Activated T-cell treated with anti-CD3 and anti-CD28 coated beads, Interleukin-2, amount 50 U/mL, for 24 hours (primary cell): ENCODE data around the gene RHOU.

Experiments used
- DNase-seq: peaks from one replicate; pipeline ENCODE4 v3.0.0-alpha.2; 2020
- H3K27ac Mint-ChIP-seq: 2 replicates; pipeline ENCODE4 v1.8.0; 2020; ENCODE audit warnings: mild to moderate bottlenecking, mixed read lengths
- H3K27me3 Mint-ChIP-seq: 2 replicates; pipeline ENCODE4 v1.8.0; 2020; ENCODE audit warnings: mixed read lengths
- H3K36me3 Mint-ChIP-seq: 2 replicates; pipeline ENCODE4 v1.8.0; 2020; ENCODE audit warnings: low read depth, mixed read lengths
- H3K4me1 Mint-ChIP-seq: 2 replicates; pipeline ENCODE4 v1.8.0; 2020; ENCODE audit warnings: low read depth, mixed read lengths
- H3K4me3 Mint-ChIP-seq: 2 replicates; pipeline ENCODE4 v1.8.0; 2020; ENCODE audit warnings: mild to moderate bottlenecking, moderate library complexity, mixed read lengths
- H3K9me3 Mint-ChIP-seq: 2 replicates; pipeline ENCODE4 v1.8.0; 2020; ENCODE audit warnings: mixed read lengths

The RHOU gene

DNA sequence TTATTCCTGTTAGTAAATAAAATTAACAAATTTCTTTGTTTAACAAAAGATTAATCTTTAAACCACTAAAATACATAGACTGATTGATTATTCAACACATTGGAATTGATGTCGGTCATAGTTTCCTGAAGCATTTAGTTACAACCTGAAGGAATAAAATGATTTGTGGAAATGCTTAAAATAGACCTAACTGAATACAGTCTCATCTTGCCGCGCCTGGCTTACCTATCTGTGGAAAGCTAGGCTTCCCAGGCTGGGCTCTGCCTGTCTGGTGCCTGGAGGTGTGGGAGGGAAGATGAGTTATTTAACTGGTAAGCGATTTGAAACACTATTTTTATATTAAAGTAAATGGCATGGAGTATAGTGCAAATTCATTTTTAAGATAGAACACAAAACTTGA is 10.2 kb downstream of the RHOU start:
- H3K27me3 Mint-ChIP-seq: no peaks in the 10 kb centered on the region
- H3K36me3 Mint-ChIP-seq: no peaks in the 10 kb centered on the region
- H3K9me3 Mint-ChIP-seq: no peaks in the 10 kb centered on the region
- no peak overlapping the region for H3K4me3 Mint-ChIP-seq
- H3K27ac Mint-ChIP-seq: no peak overlapping the region
- DNase-seq: no peak
- H3K4me1 Mint-ChIP-seq: peaks cover 10% of the 10 kb centered on the region

- DNase-seq: no peak
- no peak overlapping the region for H3K27ac Mint-ChIP-seq
- no peak overlapping the region for H3K4me3 Mint-ChIP-seq
- H3K9me3 Mint-ChIP-seq: no peaks in the 10 kb centered on the region
- no peaks in the 10 kb centered on the region for H3K36me3 Mint-ChIP-seq
- H3K4me1 Mint-ChIP-seq: peaks cover 10% of the 10 kb centered on the region
- no peaks in the 10 kb centered on the region for H3K27me3 Mint-ChIP-seq
Observed at GRCh38 chr1:228747301-228747935, 12.1 kb downstream of the RHOU start.

DNA sequence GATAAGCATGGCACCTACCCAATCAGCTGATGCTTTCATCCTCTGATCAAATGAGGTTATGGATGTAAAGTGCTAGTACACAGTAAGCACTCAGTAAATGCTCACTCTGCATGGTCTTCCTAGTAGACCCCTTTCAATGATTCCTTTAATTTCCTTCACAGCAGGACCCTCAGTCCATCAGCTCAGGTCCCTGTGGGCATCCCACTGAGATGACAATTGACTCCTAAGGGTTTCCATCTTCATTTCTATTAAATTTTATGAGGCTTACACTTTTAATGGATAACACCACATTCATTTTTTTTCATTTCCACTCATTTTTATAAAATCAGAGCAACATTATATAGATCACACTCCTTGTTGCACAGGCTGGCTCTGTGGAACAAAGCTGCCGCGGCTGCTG is 12.8 kb downstream of the RHOU start:
- peaks cover 13% of the 10 kb centered on the region for H3K4me1 Mint-ChIP-seq
- no peaks in the 10 kb centered on the region for H3K36me3 Mint-ChIP-seq
- no peak for DNase-seq
- H3K27me3 Mint-ChIP-seq: no peaks in the 10 kb centered on the region
- no peak overlapping the region for H3K27ac Mint-ChIP-seq
- H3K4me3 Mint-ChIP-seq: no peak overlapping the region
- no peaks in the 10 kb centered on the region for H3K9me3 Mint-ChIP-seq

- peaks cover 13% of the 10 kb centered on the region for H3K4me1 Mint-ChIP-seq
- DNase-seq: no peak
- no peak overlapping the region for H3K4me3 Mint-ChIP-seq
- no peak overlapping the region for H3K27ac Mint-ChIP-seq
- H3K27me3 Mint-ChIP-seq: peaks cover under 1% of the 10 kb centered on the region
- no peaks in the 10 kb centered on the region for H3K9me3 Mint-ChIP-seq
- no peaks in the 10 kb centered on the region for H3K36me3 Mint-ChIP-seq
Observed at GRCh38 chr1:228748431-228748830, 13.2 kb downstream of the RHOU start.

- Mint-ChIP-seq H3K9me3 (no peaks in the 10 kb centered on the region), H3K36me3 (no peaks in the 10 kb centered on the region), H3K27me3 (peaks cover 7% of the 10 kb centered on the region), H3K27ac (no peak overlapping the region), H3K4me1 (peaks cover 13% of the 10 kb centered on the region), H3K4me3 (no peak overlapping the region)
- DNase-seq: no peak
Observed at GRCh38 chr1:228749765-228750164, 14.5 kb downstream of the RHOU start.

DNA sequence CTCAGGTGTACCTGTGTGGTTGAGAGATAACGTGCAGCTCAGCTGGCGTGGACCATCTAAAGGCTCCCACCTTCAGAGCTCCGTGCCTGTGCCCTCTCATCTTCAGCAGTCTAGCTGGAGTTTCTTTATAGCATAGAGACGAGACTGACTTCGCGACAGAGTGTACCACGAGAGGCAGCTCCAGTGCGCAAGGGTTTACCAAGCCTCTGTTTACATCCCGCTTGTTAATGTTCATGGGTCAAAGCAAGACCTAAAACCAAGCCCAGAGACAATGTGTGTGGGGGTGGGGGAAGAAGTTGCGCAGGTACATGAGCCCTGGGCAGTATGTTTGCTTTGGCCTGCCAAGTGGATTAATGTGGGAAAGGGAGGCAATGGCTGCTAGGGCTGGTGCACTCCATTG is 15.6 kb downstream of the RHOU start:
- Mint-ChIP-seq H3K27me3 (peaks cover 15% of the 10 kb centered on the region), H3K4me3 (no peak overlapping the region), H3K27ac (no peak overlapping the region)

DNA sequence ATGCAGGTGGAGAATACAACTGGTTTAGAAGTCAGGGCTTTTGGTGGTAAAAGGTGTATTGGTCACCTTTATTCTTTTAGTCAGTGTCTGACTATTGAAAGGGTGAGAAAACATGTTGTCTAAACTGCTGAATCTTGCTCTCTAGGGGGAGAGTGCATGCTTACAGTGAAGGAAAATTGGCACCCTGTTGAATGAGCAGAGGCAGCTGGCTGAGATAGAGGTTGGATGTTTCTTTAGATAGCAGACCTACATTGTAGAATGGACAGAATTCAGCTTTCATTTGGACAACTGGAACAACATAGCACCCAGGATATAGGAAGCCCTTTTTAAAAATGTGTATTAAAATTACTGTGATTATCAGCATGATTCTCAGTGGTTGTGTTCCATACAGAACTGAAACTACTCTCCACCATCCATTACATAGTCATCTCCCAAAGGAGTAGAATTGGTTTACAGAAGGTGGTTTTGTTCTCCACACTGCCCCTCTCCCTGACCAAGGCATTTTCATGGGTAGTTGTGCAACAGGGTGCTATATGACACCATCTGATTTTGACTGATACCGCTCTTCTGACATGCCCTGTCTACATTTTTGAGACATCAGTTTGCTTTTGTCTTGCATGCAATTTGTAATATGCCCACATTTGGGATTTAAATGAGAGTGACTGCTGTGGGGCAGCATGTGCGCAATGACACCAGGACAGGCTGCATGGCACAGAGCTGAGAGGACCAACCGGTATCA is 16.2 kb downstream of the RHOU start:
- no peak overlapping the region for H3K4me3 Mint-ChIP-seq
- no peak overlapping the region for H3K27ac Mint-ChIP-seq
- peaks cover 15% of the 10 kb centered on the region for H3K27me3 Mint-ChIP-seq
- H3K9me3 Mint-ChIP-seq: no peaks in the 10 kb centered on the region
- peaks cover 13% of the 10 kb centered on the region for H3K4me1 Mint-ChIP-seq
- H3K36me3 Mint-ChIP-seq: no peaks in the 10 kb centered on the region
- no peak for DNase-seq

More for the DNA sequence above, 15.6 kb downstream of the RHOU start:
- Mint-ChIP-seq H3K9me3 (no peaks in the 10 kb centered on the region), H3K36me3 (no peaks in the 10 kb centered on the region), H3K4me1 (peaks cover 13% of the 10 kb centered on the region)
- no peak for DNase-seq

GRCh38 chr1:228752258-228752657 is 17.0 kb downstream of the RHOU start:
- peaks cover 15% of the 10 kb centered on the region for H3K27me3 Mint-ChIP-seq
- no peak overlapping the region for H3K4me3 Mint-ChIP-seq
- DNase-seq: no peak
- H3K4me1 Mint-ChIP-seq: peaks cover 13% of the 10 kb centered on the region
- no peak overlapping the region for H3K27ac Mint-ChIP-seq
- H3K9me3 Mint-ChIP-seq: no peaks in the 10 kb centered on the region
- H3K36me3 Mint-ChIP-seq: no peaks in the 10 kb centered on the region

DNA sequence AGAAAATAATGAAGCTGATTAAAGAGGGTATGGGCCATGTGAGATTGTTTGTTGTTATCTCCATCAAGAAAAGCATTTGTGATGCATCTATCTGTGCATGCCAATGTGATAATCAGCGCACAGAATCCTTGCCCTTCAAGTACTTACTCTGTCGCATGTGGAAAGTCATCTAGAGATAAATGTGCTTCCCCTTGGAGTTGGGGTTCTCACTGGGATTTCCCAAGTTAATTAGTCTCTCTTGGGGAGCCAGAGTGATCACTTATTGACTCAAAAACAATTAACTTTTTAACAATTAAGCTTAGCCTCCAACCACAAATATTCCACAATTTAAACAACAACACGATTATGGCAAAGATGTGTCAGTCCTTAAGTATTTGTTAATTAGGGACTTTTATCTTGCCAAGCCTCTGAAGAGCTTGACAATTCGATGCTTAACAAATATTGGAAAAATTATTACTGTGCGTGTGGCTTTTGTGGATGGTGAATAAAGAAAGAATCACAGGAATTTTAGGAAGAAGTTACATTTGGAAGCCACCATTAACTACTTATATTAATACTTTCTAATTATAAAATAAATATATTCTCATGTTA is 17.5 kb downstream of the RHOU start:
- DNase-seq: no peak
- H3K27me3 Mint-ChIP-seq: peaks cover 15% of the 10 kb centered on the region
- no peak overlapping the region for H3K27ac Mint-ChIP-seq
- H3K36me3 Mint-ChIP-seq: no peaks in the 10 kb centered on the region
- H3K4me1 Mint-ChIP-seq: peaks cover 13% of the 10 kb centered on the region
- H3K9me3 Mint-ChIP-seq: no peaks in the 10 kb centered on the region
- H3K4me3 Mint-ChIP-seq: no peak overlapping the region

DNA sequence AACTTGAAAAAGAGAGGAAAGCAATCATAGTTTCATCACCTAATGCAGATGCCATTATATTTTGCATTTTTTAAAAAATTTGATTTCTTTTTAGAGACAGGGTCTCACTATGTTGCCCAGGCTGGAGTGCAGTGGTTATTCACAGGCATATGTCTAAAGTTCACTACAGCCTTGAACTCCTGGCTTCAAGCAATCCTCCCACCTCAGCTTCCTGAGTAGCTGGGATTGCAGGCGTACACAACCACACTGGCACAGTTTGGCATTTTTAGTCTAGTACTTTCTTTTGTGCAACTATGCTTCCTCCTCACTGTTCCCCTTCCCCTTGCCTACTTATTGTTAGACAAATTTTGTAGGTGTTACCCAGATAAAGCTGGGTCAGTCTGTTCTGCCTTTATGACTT is 18.0 kb downstream of the RHOU start:
- peaks cover 15% of the 10 kb centered on the region for H3K27me3 Mint-ChIP-seq
- no peak overlapping the region for H3K27ac Mint-ChIP-seq
- no peaks in the 10 kb centered on the region for H3K9me3 Mint-ChIP-seq
- H3K4me1 Mint-ChIP-seq: peaks cover 10% of the 10 kb centered on the region
- no peak for DNase-seq
- no peak overlapping the region for H3K4me3 Mint-ChIP-seq
- H3K36me3 Mint-ChIP-seq: no peaks in the 10 kb centered on the region

DNA sequence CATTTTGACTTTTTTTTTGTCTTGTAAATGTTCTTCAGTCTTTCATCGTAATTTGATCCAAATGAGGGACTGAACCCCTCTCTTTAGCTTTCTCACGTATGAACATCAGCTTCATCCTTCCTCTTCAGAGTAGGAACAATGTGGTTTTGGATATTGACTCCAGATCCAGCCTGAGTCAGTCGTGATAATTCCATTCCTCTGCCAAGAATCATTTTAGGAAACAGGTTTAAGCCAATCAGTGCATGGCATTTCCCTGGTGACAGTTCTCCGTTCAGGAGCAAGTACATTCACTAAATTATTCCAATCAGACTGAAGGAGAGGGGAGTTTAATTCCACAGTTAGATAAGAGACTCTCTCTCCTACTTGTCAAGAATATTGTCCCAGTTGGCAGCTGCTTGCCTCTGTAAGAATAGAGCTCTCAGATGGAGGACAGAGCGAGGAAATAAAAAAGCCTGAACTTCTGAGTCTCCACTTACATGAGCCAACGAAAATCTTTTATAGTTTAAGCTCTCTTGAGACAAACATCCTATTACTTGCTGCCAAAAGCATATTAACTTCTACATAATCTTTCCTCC is 18.6 kb downstream of the RHOU start:
- H3K9me3 Mint-ChIP-seq: no peaks in the 10 kb centered on the region
- no peak overlapping the region for H3K4me3 Mint-ChIP-seq
- H3K27ac Mint-ChIP-seq: no peak overlapping the region
- no peak for DNase-seq
- H3K4me1 Mint-ChIP-seq: peaks cover 4% of the 10 kb centered on the region
- H3K27me3 Mint-ChIP-seq: peaks cover 15% of the 10 kb centered on the region
- no peaks in the 10 kb centered on the region for H3K36me3 Mint-ChIP-seq

DNA sequence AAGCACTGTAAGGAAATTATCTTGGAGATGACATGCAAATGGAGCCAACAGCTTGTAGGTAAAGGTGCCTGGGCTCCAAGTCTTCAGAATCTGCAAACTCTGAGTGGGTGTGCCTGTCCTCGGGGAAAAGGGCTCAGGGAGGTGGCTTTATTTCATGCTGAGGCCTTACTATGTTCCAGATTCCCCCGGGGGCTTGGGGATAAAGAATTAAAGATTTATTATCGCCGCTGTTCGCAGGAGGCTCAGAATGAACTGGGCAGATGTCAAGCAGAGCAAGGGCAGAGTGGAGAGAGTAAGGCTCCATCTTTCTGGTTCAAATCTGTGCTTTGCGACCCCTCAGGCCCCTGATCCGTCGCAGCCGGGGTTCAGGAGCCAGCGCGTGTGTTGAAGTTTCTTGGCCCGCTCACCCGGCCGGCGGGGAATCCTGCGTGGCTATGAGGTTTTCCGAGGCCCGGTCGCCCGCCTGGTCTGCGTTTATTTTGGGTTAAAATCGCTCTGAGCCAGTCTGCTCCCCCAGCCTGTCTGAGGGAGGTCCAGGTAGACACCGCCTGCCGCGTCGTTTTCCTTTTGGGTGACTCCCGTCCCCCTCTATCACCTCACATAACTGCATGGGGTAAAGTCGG is 19.5 kb downstream of the RHOU start:
- H3K27me3 Mint-ChIP-seq: peaks cover 15% of the 10 kb centered on the region
- no peak for DNase-seq
- peaks cover 3% of the 10 kb centered on the region for H3K4me1 Mint-ChIP-seq
- H3K36me3 Mint-ChIP-seq: no peaks in the 10 kb centered on the region
- no peak overlapping the region for H3K27ac Mint-ChIP-seq
- H3K9me3 Mint-ChIP-seq: no peaks in the 10 kb centered on the region
- no peak overlapping the region for H3K4me3 Mint-ChIP-seq

DNA sequence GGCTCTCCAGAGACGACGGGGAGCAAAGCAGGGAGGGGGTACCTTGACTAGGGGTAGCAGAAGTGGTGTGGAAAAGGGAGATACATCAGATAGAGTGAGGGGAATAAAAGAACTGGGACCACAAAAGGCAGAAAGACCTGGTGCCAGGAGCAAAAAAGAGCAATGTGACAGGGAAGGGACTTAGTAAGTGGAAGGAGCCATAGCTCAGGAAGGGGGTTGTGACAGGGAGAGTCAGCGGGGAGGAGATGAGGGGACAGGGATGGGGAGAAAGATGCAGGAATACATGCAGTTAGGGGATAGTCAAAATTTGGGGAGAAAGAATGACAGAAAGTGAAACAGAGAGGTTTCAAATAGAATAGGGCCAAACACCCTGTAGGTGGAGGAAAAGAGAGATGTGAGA is 20.5 kb downstream of the RHOU start:
- H3K4me1 Mint-ChIP-seq: peaks cover 3% of the 10 kb centered on the region
- no peak overlapping the region for H3K27ac Mint-ChIP-seq
- no peak overlapping the region for H3K4me3 Mint-ChIP-seq
- H3K27me3 Mint-ChIP-seq: peaks cover 15% of the 10 kb centered on the region
- no peak for DNase-seq
- H3K36me3 Mint-ChIP-seq: no peaks in the 10 kb centered on the region
- no peaks in the 10 kb centered on the region for H3K9me3 Mint-ChIP-seq

GRCh38 chr1:228756457-228756856 is 21.2 kb downstream of the RHOU start:
- no peak overlapping the region for H3K4me3 Mint-ChIP-seq
- H3K4me1 Mint-ChIP-seq: peaks cover 3% of the 10 kb centered on the region
- no peaks in the 10 kb centered on the region for H3K9me3 Mint-ChIP-seq
- H3K36me3 Mint-ChIP-seq: no peaks in the 10 kb centered on the region
- no peak for DNase-seq
- H3K27me3 Mint-ChIP-seq: peaks cover 15% of the 10 kb centered on the region
- no peak overlapping the region for H3K27ac Mint-ChIP-seq

- Mint-ChIP-seq H3K4me1 (no peaks in the 10 kb centered on the region), H3K9me3 (no peaks in the 10 kb centered on the region), H3K27ac (no peak overlapping the region), H3K4me3 (no peak overlapping the region), H3K27me3 (peaks cover 14% of the 10 kb centered on the region), H3K36me3 (no peaks in the 10 kb centered on the region)
- DNase-seq: no peak
Observed at GRCh38 chr1:228758447-228758846, 23.2 kb downstream of the RHOU start.
